HepG2 (cell line): Measurements from ENCODE around the gene IRS2. TPM values are rescaled to one million over a fixed set of nuclear protein-coding genes. Genes with fewer than 3 reads are reported as not detected.

ENCODE experiments used
- CAMTA2 ChIP-seq: sonication (generic); formaldehyde crosslinking; IDR thresholded peaks from 2 replicates; pipeline ENCODE4 v1.4.0; 2020; ENCODE audit warnings: mild to moderate bottlenecking, missing genetic modification reagents, borderline replicate concordance
- CENPT ChIP-seq: sonication (generic); formaldehyde crosslinking; IDR thresholded peaks from 2 replicates; pipeline ENCODE4 v1.8.0; 2022; ENCODE audit warnings: low read depth, mild to moderate bottlenecking, moderate library complexity, missing genetic modification reagents
- FOXK1 ChIP-seq: sonication (generic); formaldehyde crosslinking; IDR thresholded peaks from 2 replicates; pipeline ENCODE4 v1.4.0; 2020; ENCODE audit warnings: low read depth, missing genetic modification reagents, borderline replicate concordance
- NFE2L2 ChIP-seq: fragments of 150-350 bp; IDR thresholded peaks from 2 replicates; pipeline ENCODE4 v1.6.1; 2014; ENCODE audit warnings: low read length
- ZC3H4 ChIP-seq: sonication (generic); formaldehyde crosslinking; IDR thresholded peaks from 2 replicates; pipeline ENCODE4 v1.4.0; 2020; ENCODE audit warnings: missing genetic modification reagents, borderline replicate concordance
- ZNF556 ChIP-seq: sonication (generic); formaldehyde crosslinking; IDR thresholded peaks from 2 replicates; pipeline ENCODE4 v1.4.0; 2020; ENCODE audit warnings: mild to moderate bottlenecking, missing genetic modification reagents, borderline replicate concordance
- ZSCAN22 ChIP-seq: sonication (generic); formaldehyde crosslinking; IDR thresholded peaks from 2 replicates; pipeline ENCODE4 v1.4.0; 2020; ENCODE audit warnings: mild to moderate bottlenecking, missing genetic modification reagents
- polyA plus RNA-seq, 8 experiments: library from polyadenylated mRNA; depleted of rRNA in 3 of 8; stranded (reverse) in 7 of 8; unstranded in 1 of 8; fragments of >200 nt; fragmentation: Illumina TruSeq in 4 of 8; extraction: Trizol in 4 of 8; gene quantifications; 2 replicates each; pipeline versions ENCODE4 v1.2.1 to v1.2.3, GENCODE V29; 2011 to 2016; ENCODE audit warnings: low read depth in 4 of 8, missing spikeins in 1 of 8, mixed read lengths in 1 of 8; ENCODE audit not compliant: insufficient read depth in 1 of 8
- total RNA-seq, 5 experiments: library from RNA; depleted of rRNA; stranded (reverse); fragments of >200 nt; fragmentation: Illumina TruSeq; extraction: Trizol; gene quantifications; 2 replicates each; pipeline ENCODE4 v1.2.3, GENCODE V29; 2016; ENCODE audit warnings: low read depth in 1 of 5
- TF ChIP-seq, protein P1 (sequence below): IDR thresholded peaks from 2 replicates; pipeline ENCODE4 v1.6.1; 2016; ENCODE audit warnings: control low read depth
- TF ChIP-seq, protein P2 (sequence below): sonication (generic); formaldehyde crosslinking; IDR thresholded peaks from 2 replicates; pipeline ENCODE4 v1.4.0; 2020; ENCODE audit warnings: mild to moderate bottlenecking, low read depth, missing genetic modification reagents
- TF ChIP-seq, protein P3 (sequence below): sonication (generic); formaldehyde crosslinking; conservative IDR thresholded peaks from 2 replicates; pipeline ENCODE4 v1.4.0; 2020; ENCODE audit warnings: missing genetic modification reagents
- TF ChIP-seq, protein P4 (sequence below): sonication (generic); formaldehyde crosslinking; IDR thresholded peaks from 2 replicates; pipeline ENCODE4 v1.4.0; 2020; ENCODE audit warnings: missing genetic modification reagents
- TF ChIP-seq, protein P5 (sequence below): sonication (generic); formaldehyde crosslinking; IDR thresholded peaks from 2 replicates; pipeline ENCODE4 v1.9.0; 2021; ENCODE audit warnings: missing genetic modification reagents, borderline replicate concordance

IRS2 gene
- total and polyA plus RNA-seq, 2 of the 13 experiments (the other 11 are each of a cell fraction or from before 2014, with no cell fraction given): 0.02 to 0.04 TPM

DNA sequence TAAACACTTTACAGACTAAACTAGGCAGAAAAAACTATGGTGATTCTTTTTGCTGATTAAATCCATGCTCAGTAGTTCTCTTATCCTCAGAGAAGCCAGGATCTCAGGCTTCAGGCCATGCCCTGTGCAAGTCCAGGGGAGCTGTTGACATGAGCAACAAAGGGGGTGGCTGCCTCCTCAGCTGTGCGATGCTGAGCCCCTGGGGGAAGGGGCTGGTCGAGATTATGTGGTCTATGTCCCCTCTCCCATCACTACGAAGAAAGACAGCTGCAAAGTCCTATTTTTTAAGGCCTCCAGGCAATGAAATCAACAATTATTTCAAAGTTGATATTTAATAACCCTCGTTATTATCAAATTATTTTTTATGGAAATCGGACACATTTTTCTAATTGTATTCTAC, 37.0 kb downstream of the IRS2 start (continued):
- TF ChIP-seq ZSCAN22 (CRISPR knock-in tag): no peak
- TF ChIP-seq CENPT (CRISPR knock-in tag): no peak
- TF ChIP-seq NFE2L2: no peak
- TF ChIP-seq, protein P1, sequence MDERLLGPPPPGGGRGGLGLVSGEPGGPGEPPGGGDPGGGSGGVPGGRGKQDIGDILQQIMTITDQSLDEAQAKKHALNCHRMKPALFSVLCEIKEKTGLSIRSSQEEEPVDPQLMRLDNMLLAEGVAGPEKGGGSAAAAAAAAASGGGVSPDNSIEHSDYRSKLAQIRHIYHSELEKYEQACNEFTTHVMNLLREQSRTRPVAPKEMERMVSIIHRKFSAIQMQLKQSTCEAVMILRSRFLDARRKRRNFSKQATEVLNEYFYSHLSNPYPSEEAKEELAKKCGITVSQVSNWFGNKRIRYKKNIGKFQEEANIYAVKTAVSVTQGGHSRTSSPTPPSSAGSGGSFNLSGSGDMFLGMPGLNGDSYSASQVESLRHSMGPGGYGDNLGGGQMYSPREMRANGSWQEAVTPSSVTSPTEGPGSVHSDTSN (CRISPR knock-in tag): no peak
- TF ChIP-seq ZC3H4 (CRISPR knock-in tag): no peak
- no peak for TF ChIP-seq FOXK1
- TF ChIP-seq, protein P2, sequence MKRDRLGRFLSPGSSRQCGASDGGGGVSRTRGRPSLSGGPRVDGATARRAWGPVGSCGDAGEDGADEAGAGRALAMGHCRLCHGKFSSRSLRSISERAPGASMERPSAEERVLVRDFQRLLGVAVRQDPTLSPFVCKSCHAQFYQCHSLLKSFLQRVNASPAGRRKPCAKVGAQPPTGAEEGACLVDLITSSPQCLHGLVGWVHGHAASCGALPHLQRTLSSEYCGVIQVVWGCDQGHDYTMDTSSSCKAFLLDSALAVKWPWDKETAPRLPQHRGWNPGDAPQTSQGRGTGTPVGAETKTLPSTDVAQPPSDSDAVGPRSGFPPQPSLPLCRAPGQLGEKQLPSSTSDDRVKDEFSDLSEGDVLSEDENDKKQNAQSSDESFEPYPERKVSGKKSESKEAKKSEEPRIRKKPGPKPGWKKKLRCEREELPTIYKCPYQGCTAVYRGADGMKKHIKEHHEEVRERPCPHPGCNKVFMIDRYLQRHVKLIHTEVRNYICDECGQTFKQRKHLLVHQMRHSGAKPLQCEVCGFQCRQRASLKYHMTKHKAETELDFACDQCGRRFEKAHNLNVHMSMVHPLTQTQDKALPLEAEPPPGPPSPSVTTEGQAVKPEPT (CRISPR knock-in tag): no peak
- TF ChIP-seq, protein P3, sequence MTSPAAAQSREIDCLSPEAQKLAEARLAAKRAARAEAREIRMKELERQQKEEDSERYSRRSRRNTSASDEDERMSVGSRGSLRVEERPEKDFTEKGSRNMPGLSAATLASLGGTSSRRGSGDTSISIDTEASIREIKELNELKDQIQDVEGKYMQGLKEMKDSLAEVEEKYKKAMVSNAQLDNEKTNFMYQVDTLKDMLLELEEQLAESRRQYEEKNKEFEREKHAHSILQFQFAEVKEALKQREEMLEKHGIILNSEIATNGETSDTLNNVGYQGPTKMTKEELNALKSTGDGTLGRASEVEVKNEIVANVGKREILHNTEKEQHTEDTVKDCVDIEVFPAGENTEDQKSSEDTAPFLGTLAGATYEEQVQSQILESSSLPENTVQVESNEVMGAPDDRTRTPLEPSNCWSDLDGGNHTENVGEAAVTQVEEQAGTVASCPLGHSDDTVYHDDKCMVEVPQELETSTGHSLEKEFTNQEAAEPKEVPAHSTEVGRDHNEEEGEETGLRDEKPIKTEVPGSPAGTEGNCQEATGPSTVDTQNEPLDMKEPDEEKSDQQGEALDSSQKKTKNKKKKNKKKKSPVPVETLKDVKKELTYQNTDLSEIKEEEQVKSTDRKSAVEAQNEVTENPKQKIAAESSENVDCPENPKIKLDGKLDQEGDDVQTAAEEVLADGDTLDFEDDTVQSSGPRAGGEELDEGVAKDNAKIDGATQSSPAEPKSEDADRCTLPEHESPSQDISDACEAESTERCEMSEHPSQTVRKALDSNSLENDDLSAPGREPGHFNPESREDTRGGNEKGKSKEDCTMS (CRISPR knock-in tag): no peak
- TF ChIP-seq, protein P4, sequence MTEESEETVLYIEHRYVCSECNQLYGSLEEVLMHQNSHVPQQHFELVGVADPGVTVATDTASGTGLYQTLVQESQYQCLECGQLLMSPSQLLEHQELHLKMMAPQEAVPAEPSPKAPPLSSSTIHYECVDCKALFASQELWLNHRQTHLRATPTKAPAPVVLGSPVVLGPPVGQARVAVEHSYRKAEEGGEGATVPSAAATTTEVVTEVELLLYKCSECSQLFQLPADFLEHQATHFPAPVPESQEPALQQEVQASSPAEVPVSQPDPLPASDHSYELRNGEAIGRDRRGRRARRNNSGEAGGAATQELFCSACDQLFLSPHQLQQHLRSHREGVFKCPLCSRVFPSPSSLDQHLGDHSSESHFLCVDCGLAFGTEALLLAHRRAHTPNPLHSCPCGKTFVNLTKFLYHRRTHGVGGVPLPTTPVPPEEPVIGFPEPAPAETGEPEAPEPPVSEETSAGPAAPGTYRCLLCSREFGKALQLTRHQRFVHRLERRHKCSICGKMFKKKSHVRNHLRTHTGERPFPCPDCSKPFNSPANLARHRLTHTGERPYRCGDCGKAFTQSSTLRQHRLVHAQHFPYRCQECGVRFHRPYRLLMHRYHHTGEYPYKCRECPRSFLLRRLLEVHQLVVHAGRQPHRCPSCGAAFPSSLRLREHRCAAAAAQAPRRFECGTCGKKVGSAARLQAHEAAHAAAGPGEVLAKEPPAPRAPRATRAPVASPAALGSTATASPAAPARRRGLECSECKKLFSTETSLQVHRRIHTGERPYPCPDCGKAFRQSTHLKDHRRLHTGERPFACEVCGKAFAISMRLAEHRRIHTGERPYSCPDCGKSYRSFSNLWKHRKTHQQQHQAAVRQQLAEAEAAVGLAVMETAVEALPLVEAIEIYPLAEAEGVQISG: no peak
- no peak for TF ChIP-seq CAMTA2
- TF ChIP-seq, protein P5, sequence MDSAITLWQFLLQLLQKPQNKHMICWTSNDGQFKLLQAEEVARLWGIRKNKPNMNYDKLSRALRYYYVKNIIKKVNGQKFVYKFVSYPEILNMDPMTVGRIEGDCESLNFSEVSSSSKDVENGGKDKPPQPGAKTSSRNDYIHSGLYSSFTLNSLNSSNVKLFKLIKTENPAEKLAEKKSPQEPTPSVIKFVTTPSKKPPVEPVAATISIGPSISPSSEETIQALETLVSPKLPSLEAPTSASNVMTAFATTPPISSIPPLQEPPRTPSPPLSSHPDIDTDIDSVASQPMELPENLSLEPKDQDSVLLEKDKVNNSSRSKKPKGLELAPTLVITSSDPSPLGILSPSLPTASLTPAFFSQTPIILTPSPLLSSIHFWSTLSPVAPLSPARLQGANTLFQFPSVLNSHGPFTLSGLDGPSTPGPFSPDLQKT: no peak
- no peak for TF ChIP-seq ZNF556 (CRISPR knock-in tag)
